Omental fat pad (tissue), 4 donors: ENCODE data around the gene KIAA0319L. TPM values are rescaled to one million over a fixed set of nuclear protein-coding genes. Genes with fewer than 3 reads are reported as not detected.

Experiments used
- ATAC-seq: fragments of 150-250 bp; one replicate; pipeline ENCODE4 v1.9.1; 2016; ENCODE audit warnings: mild to moderate bottlenecking, moderate library complexity; ENCODE audit not compliant: low FRiP score
- DNase-seq: peaks from one replicate; pipeline ENCODE4 v3.0.0-alpha.2; 2019; ENCODE audit warnings: low spot score
- CTCF ChIP-seq, 3 donors: fragments of 450-650 bp; IDR thresholded peaks; one replicate each; pipeline ENCODE4 v1.5.1; 2016 to 2017; ENCODE audit warnings: antibody characterized with exemption in 3 of 3, mild to moderate bottlenecking in 3 of 3, moderate library complexity in 2 of 3
- total RNA-seq, 4 donors: library from RNA; depleted of rRNA; stranded (reverse); fragments of >200 nt; gene quantifications; one replicate each; pipeline ENCODE4 v1.1.0, GENCODE V29; 2016

KIAA0319L gene
- total RNA-seq, 4 donors from 2014 or later, result 38.1 to 99.9 (median 44.2) TPM

GRCh38 chr1:35511305-35511704 is 45.9 kb downstream of the KIAA0319L start:
- no peak for ATAC-seq
- TF ChIP-seq CTCF (IDR thresholded peaks at IDR 0.05), result no peak

DNA sequence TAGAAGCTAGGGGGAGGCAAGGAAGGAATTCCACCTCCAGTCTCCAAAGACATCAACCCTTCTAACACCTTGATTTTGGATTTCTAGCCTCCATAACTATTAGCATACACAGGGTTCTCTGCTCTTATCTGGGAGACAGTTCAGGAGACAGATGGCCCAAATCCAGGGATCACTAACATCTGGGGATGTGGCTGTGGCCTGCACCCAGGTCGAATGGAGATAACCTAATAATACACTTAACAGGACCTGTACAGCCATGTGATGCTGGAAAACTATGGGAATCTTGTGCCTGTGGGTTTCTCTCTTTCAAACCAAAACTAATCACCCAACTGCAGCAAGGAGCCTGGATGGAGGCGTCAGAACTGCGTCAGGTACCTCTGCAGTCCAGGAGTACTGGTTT is 47.6 kb downstream of the KIAA0319L start:
- no peak for ATAC-seq
- no peak for DNase-seq
- TF ChIP-seq CTCF (IDR thresholded peaks at IDR 0.05), result no peak

More at GRCh38 chr1:35511305-35511704, 45.9 kb downstream of the KIAA0319L start:
- no peak for DNase-seq

GRCh38 chr1:35507947-35508346 is 49.3 kb downstream of the KIAA0319L start:
- no peak for DNase-seq
- no peak for ATAC-seq
- no peak for TF ChIP-seq CTCF (IDR thresholded peaks at IDR 0.05)

DNA sequence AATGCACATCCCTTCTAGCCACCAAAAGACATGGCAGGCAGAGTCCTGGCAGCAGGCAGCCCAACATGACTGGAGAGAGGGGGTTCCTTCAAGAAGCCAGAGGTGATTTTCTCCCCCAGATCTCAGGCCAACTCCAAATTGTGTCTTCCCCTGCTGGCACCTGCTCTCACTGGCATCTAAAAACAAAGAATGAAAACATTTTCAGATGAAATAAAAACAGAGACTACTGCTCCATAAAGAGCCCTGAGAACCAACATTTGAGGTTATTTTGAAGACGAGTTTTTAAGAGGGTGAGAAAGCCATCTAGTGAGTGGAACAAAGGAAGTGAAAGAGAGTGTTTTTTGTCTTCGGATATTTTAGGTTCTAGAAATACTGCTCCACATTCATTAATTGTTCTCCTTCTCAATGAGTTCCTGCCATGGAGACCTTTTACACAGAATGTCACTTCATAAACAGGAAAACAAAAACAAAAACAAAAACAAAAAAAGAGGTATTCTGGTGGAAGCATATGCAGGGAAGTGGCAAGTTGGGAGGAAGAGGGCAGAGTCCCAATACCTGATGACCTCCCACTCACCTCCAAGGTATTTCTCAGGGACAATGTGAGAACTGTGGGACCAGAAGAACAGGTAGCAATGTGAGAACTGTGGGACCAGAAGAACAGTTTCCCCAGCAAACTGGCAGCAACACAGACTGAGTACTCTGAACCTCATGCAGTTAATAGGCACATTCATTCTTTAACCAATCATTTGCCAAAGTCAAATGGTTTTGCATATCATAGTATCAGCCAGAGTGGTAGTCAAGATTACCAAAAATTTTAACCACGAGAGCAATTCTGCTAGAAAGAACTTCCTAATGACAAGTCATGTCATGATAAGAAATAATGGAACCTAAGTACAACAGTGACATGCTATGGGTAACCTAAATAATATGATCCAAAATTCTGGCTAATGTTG is 50.0 kb downstream of the KIAA0319L start:
- DNase-seq, result no peak
- TF ChIP-seq CTCF (IDR thresholded peaks at IDR 0.05), result no peak
- no peak for ATAC-seq

GRCh38 chr1:35505911-35506798 is 51.0 kb downstream of the KIAA0319L start:
- DNase-seq (no peak), ATAC-seq (peak; percentile 66)
- no peak for TF ChIP-seq CTCF (IDR thresholded peaks at IDR 0.05)

GRCh38 chr1:35502242-35502641 is 55.0 kb downstream of the KIAA0319L start:
- DNase-seq, result no peak
- no peak for TF ChIP-seq CTCF (IDR thresholded peaks at IDR 0.05)
- ATAC-seq, result no peak
